ENCODE measurements around the gene SMARCC2. TPM values are rescaled to one million over a fixed set of nuclear protein-coding genes. Genes with fewer than 3 reads are reported as not detected.

Gene SMARCC2
- total RNA-seq, 1 experiment from 2014 or later = 150 TPM

GRCh38 chr12:56121204-56121870, 67.9 kb downstream of the SMARCC2 start:
- H3K27me3 Mint-ChIP-seq (ENCODE audit: unreplicated experiment) = no peaks in the 10 kb centered on the region
- no TSS peak for BruUV-seq (replicated peaks)
- CTCF ChIA-PET = no interaction called here
- intact Hi-C loops (cut with micrococcal nuclease; ENCODE audit: unreplicated experiment) = loop anchor here (10.0 kb wide), 1 partner anchor 343 kb away; the partner anchor contains the start of gene SPRYD4
- H3K4me1 Mint-ChIP-seq (ENCODE audit: low read depth, unreplicated experiment) = peaks cover 23% of the 10 kb centered on the region
- H3K27ac Mint-ChIP-seq (ENCODE audit: unreplicated experiment) = no peak overlapping the region
- no peaks in the 10 kb centered on the region for H3K9me3 Mint-ChIP-seq (ENCODE audit: low read depth, unreplicated experiment)
- TF ChIP-seq, protein P1, sequence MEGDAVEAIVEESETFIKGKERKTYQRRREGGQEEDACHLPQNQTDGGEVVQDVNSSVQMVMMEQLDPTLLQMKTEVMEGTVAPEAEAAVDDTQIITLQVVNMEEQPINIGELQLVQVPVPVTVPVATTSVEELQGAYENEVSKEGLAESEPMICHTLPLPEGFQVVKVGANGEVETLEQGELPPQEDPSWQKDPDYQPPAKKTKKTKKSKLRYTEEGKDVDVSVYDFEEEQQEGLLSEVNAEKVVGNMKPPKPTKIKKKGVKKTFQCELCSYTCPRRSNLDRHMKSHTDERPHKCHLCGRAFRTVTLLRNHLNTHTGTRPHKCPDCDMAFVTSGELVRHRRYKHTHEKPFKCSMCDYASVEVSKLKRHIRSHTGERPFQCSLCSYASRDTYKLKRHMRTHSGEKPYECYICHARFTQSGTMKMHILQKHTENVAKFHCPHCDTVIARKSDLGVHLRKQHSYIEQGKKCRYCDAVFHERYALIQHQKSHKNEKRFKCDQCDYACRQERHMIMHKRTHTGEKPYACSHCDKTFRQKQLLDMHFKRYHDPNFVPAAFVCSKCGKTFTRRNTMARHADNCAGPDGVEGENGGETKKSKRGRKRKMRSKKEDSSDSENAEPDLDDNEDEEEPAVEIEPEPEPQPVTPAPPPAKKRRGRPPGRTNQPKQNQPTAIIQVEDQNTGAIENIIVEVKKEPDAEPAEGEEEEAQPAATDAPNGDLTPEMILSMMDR (IDR thresholded peaks at IDR 0.05; ENCODE audit: unreplicated experiment) = no peak
- H3K36me3 Mint-ChIP-seq (ENCODE audit: insufficient read depth, unreplicated experiment) = peaks cover 41% of the 10 kb centered on the region
- no peak overlapping the region for H3K4me3 Mint-ChIP-seq (ENCODE audit: low read depth, unreplicated experiment)
- DNase-seq = no peak

GRCh38 chr12:56120158-56120846, 69.0 kb downstream of the SMARCC2 start:
- no peak for DNase-seq

GRCh38 chr12:56119361-56119796, 69.9 kb downstream of the SMARCC2 start:
- Mint-ChIP-seq H3K36me3 (ENCODE audit: insufficient read depth, unreplicated experiment) (peaks cover 56% of the 10 kb centered on the region), H3K4me3 (ENCODE audit: low read depth, unreplicated experiment) (peak overlapping the region; percentile 97), H3K4me1 (ENCODE audit: low read depth, unreplicated experiment) (peaks cover 17% of the 10 kb centered on the region), H3K9me3 (ENCODE audit: low read depth, unreplicated experiment) (no peaks in the 10 kb centered on the region), H3K27me3 (ENCODE audit: unreplicated experiment) (no peaks in the 10 kb centered on the region), H3K27ac (ENCODE audit: unreplicated experiment) (peak overlapping the region; percentile 100)
- intact Hi-C loops (cut with micrococcal nuclease; ENCODE audit: unreplicated experiment) = loop anchor here (1.0 to 5.0 kb wide), 6 partner anchors 38 to 181 kb away; partner anchors contain the start of genes CS, MYL6, NABP2 and SMARCC2
- no TSS peak for BruUV-seq (replicated peaks)
- DNase-seq = peak; percentile 83
- CTCF ChIA-PET = interaction anchor here (0.6 to 3.3 kb wide), 6 partner anchors 9 to 394 kb away, joined by 3 to 53 read pairs (median 4); partner anchors contain the start of genes ESYT1, MYL6, RNF41 and SMARCC2
- TF ChIP-seq, protein P1 (IDR thresholded peaks at IDR 0.05; ENCODE audit: unreplicated experiment) = peak; percentile 74

More at GRCh38 chr12:56120158-56120846, 69.0 kb downstream of the SMARCC2 start:
- CTCF ChIA-PET = interaction anchor here (0.8 to 3.3 kb wide), 5 partner anchors 8 to 102 kb away, joined by 4 to 53 read pairs (median 5); partner anchors contain the start of genes ESYT1, MYL6, MYL6B and RNF41
- BruUV-seq (replicated peaks) = no TSS peak
- Mint-ChIP-seq H3K4me3 (ENCODE audit: low read depth, unreplicated experiment) (no peak overlapping the region), H3K9me3 (ENCODE audit: low read depth, unreplicated experiment) (no peaks in the 10 kb centered on the region), H3K27me3 (ENCODE audit: unreplicated experiment) (no peaks in the 10 kb centered on the region), H3K27ac (ENCODE audit: unreplicated experiment) (no peak overlapping the region), H3K4me1 (ENCODE audit: low read depth, unreplicated experiment) (peaks cover 17% of the 10 kb centered on the region), H3K36me3 (ENCODE audit: insufficient read depth, unreplicated experiment) (peaks cover 52% of the 10 kb centered on the region)
- TF ChIP-seq, protein P1 (IDR thresholded peaks at IDR 0.05; ENCODE audit: unreplicated experiment) = no peak
- intact Hi-C loops (cut with micrococcal nuclease; ENCODE audit: unreplicated experiment) = loop anchor here (10.0 kb wide), 1 partner anchor 344 kb away; the partner anchor contains the start of gene SPRYD4

DNA sequence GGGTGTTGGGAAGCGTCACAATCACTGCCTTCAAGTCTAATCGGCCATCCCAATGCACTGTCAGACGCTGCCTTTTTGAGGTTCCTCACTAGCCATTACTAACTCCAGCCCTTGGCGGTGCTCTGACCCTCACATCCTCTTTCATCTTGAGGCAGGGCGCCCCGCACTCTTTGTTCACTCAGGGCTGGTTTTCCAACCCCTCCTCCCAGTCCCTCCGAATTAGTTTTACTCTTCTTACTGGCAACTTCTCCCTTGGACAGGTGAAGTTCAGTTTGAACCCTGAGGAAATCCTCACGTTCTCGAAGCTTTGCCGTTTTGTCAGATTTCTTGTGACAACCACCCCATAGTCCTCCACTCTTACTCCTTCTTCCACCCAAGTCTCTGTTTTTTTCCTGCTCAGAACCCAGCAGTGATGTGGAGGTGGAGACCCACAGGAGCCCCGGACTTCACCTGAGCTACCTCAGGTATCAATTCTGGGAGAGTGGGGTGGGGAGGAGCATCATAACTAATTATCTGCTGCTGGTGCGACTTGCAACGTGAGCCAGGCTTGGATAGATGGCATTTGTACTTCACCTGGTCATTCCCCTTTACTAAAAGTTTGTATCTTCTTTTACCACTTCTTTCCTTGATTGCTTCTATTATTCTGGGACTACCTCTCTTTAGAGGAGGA, 70.5 kb downstream of the SMARCC2 start:
- peak overlapping the region; percentile 97 for H3K4me3 Mint-ChIP-seq (ENCODE audit: low read depth, unreplicated experiment)
- H3K36me3 Mint-ChIP-seq (ENCODE audit: insufficient read depth, unreplicated experiment) = peaks cover 57% of the 10 kb centered on the region
- no peaks in the 10 kb centered on the region for H3K9me3 Mint-ChIP-seq (ENCODE audit: low read depth, unreplicated experiment)
- CTCF ChIA-PET = interaction anchor here (0.6 to 3.3 kb wide), 16 partner anchors 8 to 395 kb away, joined by 3 to 53 read pairs (median 4); partner anchors contain the start of genes ESYT1, MYL6, PA2G4 and RAB5B
- intact Hi-C loops (cut with micrococcal nuclease; ENCODE audit: unreplicated experiment) = loop anchor here (1.0 to 5.0 kb wide), 6 partner anchors 38 to 182 kb away; partner anchors contain the start of genes CS, MYL6, NABP2 and SMARCC2
- BruUV-seq (replicated peaks) = no TSS peak
- H3K27ac Mint-ChIP-seq (ENCODE audit: unreplicated experiment) = peak overlapping the region; percentile 100
- DNase-seq = no peak
- no peaks in the 10 kb centered on the region for H3K27me3 Mint-ChIP-seq (ENCODE audit: unreplicated experiment)
- TF ChIP-seq, protein P1 (IDR thresholded peaks at IDR 0.05; ENCODE audit: unreplicated experiment) = no peak
- H3K4me1 Mint-ChIP-seq (ENCODE audit: low read depth, unreplicated experiment) = peaks cover 17% of the 10 kb centered on the region
